Nephron progenitor cell (in vitro differentiated cells): Measurements from ENCODE around the gene RILPL1.
A peak's percentile ranks its signal among the peaks of the same experiment; 100 is the strongest.

ENCODE experiments used
- DNase-seq: peaks from one replicate; pipeline ENCODE4 v3.0.0; 2021
- H3K27ac Mint-ChIP-seq: 2 replicates; pipeline ENCODE4 v1.8.0; 2021; ENCODE audit warnings: mild to moderate bottlenecking, moderate library complexity, mixed read lengths
- H3K27me3 Mint-ChIP-seq: 2 replicates; pipeline ENCODE4 v1.8.0; 2021; ENCODE audit warnings: mild to moderate bottlenecking, low read depth, mixed read lengths; ENCODE audit not compliant: poor library complexity
- H3K36me3 Mint-ChIP-seq: 2 replicates; pipeline ENCODE4 v1.8.0; 2021; ENCODE audit warnings: low read depth, mixed read lengths
- H3K4me1 Mint-ChIP-seq: 2 replicates; pipeline ENCODE4 v1.8.0; 2021; ENCODE audit warnings: mixed read lengths
- H3K4me3 Mint-ChIP-seq: 2 replicates; pipeline ENCODE4 v1.8.0; 2021; ENCODE audit warnings: mild to moderate bottlenecking, moderate library complexity, mixed read lengths
- H3K9me3 Mint-ChIP-seq: 2 replicates; pipeline ENCODE4 v1.8.0; 2021; ENCODE audit warnings: mild to moderate bottlenecking, moderate library complexity, mixed read lengths
- TF ChIP-seq, protein P1 (sequence below): fragments of 200-600 bp; sonication (generic); IDR thresholded peaks from 2 replicates; pipeline ENCODE4 v1.5.0; 2021; ENCODE audit warnings: antibody characterized with exemption

Gene RILPL1

DNA sequence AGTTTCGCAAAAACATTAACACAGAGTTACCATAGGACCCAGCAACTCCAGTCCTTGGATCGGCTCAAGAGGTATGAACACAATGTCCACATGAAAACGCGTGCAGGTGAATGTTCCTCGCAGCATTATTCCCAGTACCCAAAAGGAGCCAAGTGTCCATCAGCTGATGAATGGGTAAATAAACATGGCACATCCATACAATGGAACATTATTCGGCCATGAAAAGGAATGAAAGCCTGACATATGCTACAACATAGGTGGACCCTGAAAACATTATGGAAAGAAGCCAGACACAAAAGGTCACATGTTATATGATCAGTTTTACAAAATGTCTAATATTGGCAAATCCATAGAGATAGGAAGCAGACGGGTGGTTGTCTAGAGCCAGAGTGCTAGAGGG is 9.1 kb downstream of the RILPL1 start:
- Mint-ChIP-seq H3K4me1 (peaks cover 6% of the 10 kb centered on the region), H3K36me3 (peaks cover 75% of the 10 kb centered on the region), H3K4me3 (no peak overlapping the region), H3K27ac (no peak overlapping the region), H3K27me3 (no peaks in the 10 kb centered on the region), H3K9me3 (peaks cover 9% of the 10 kb centered on the region)
- DNase-seq: no peak
- TF ChIP-seq, protein P1, sequence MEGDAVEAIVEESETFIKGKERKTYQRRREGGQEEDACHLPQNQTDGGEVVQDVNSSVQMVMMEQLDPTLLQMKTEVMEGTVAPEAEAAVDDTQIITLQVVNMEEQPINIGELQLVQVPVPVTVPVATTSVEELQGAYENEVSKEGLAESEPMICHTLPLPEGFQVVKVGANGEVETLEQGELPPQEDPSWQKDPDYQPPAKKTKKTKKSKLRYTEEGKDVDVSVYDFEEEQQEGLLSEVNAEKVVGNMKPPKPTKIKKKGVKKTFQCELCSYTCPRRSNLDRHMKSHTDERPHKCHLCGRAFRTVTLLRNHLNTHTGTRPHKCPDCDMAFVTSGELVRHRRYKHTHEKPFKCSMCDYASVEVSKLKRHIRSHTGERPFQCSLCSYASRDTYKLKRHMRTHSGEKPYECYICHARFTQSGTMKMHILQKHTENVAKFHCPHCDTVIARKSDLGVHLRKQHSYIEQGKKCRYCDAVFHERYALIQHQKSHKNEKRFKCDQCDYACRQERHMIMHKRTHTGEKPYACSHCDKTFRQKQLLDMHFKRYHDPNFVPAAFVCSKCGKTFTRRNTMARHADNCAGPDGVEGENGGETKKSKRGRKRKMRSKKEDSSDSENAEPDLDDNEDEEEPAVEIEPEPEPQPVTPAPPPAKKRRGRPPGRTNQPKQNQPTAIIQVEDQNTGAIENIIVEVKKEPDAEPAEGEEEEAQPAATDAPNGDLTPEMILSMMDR: no peak

GRCh38 chr12:123523518-123523917 is 10.0 kb downstream of the RILPL1 start:
- Mint-ChIP-seq H3K36me3 (peaks cover 75% of the 10 kb centered on the region), H3K27ac (no peak overlapping the region)

DNA sequence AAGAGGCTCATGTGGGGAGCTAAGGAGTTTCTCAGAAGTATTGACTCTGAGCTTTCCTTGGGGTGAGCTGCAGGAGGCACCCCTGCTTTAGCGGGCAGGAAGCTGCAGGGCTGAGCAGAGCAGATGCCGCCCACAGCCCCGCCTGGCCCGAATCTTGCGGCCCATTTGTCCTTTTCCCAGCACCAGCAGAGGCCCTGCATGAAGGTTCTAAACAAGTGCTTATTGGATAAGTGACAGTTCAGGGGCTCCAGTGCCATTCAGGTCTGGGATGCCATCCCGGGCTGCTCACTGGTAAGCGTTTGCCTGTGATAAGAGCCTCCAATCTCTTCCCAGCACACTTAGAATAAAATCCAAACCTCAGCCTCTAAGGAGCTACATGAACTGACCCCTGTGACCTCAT is 11.4 kb downstream of the RILPL1 start:
- H3K36me3 Mint-ChIP-seq: peaks cover 78% of the 10 kb centered on the region
- TF ChIP-seq, protein P1: no peak
- peaks cover 4% of the 10 kb centered on the region for H3K9me3 Mint-ChIP-seq
- no peaks in the 10 kb centered on the region for H3K27me3 Mint-ChIP-seq
- peaks cover 6% of the 10 kb centered on the region for H3K4me1 Mint-ChIP-seq
- no peak overlapping the region for H3K27ac Mint-ChIP-seq
- no peak overlapping the region for H3K4me3 Mint-ChIP-seq
- DNase-seq: no peak

More at GRCh38 chr12:123523518-123523917, 10.0 kb downstream of the RILPL1 start:
- no peak for DNase-seq
- Mint-ChIP-seq H3K4me3 (no peak overlapping the region), H3K4me1 (peaks cover 6% of the 10 kb centered on the region), H3K9me3 (peaks cover 4% of the 10 kb centered on the region), H3K27me3 (no peaks in the 10 kb centered on the region)
- TF ChIP-seq, protein P1: no peak

DNA sequence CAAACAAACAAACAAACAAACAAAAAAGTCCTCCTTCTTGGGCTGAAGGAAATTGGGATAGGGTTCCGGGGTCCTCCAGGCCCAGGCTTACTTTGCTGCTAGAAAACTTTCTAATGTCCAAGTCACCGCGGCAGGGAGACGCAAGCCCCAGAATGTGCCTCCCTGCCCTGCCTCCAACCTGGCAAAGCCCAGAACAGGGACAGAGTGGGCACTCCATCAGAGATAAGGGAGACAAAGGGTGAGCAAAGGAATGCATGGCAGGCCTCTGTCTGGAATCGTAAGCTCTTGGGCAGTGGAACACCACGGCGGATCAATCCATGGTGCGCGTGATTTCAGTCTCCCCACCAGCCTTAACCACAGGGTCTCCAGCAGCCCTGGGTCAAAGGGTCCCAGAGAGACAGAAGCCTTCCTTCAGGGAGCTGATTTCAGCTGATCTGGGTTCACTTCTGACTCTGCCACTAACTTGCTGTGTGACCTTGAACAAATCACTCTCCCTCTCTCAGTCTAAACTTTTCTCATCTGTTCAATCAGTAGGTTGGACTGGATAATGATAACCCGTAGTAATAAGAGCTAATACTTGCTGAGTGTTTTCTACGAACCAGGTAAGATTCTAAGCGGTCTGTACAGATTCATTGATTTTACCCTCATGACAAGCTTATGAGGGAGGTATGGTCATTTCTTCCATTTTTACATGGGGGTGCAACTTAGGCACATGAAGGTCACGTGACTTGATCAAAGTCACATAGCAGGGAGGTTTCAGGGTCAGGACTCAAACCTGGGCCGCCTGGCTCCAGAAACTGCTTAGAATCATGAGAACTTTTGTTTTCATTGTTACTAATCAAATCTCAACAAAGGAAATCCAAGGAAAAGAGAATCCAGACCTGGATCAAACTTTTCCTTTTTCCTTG is 12.7 kb downstream of the RILPL1 start:
- peaks cover 80% of the 10 kb centered on the region for H3K36me3 Mint-ChIP-seq
- no peak overlapping the region for H3K4me3 Mint-ChIP-seq
- no peak for DNase-seq
- H3K27ac Mint-ChIP-seq: peak overlapping the region; percentile 70
- peaks cover 8% of the 10 kb centered on the region for H3K4me1 Mint-ChIP-seq
- TF ChIP-seq, protein P1: no peak
- H3K27me3 Mint-ChIP-seq: no peaks in the 10 kb centered on the region
- H3K9me3 Mint-ChIP-seq: peaks cover 4% of the 10 kb centered on the region

DNA sequence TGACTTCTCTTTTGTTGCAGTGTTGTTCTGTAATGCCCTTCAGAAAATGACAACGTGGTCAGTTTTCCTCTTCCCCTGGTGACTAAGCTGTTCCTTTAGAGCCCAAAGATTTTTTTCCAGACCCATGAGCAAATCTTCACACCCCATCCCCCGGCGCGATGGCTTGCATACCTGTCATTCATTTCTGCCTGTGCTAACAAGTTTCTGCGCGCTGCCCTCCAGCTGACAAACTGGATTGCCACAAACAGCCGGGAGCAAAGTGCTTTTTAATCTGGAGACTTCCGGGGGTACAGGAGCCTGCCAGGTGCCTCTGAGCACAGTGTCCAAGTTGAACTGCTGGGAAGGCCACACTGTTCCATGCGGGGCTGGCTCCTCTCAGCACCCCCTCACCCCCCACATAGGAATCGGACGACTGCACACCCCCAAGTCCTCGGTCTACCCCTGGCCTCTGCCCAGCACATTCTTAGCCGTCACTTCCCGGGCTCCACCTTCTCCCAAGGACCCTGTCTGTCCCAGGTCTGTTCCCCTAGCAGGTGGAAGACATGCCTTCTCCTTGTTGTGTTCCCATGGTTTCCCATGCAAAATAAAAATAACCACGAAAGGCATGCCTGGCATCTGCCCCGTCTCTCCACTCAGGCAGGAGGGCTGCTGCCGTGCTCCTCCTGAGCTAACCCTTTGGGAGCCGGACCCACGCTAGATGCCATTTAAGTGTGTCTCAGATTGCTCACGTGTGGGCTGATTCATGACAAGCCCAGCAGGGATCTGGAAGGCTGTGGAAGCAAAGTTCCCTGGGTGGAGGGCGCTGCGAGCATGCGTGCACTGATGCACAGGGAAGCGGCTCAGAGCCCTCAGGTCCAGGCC is 14.1 kb downstream of the RILPL1 start:
- TF ChIP-seq, protein P1: no peak
- H3K27me3 Mint-ChIP-seq: no peaks in the 10 kb centered on the region
- DNase-seq: no peak
- H3K27ac Mint-ChIP-seq: peak overlapping the region; percentile 85
- H3K9me3 Mint-ChIP-seq: peaks cover under 1% of the 10 kb centered on the region
- peaks cover 72% of the 10 kb centered on the region for H3K36me3 Mint-ChIP-seq
- H3K4me3 Mint-ChIP-seq: no peak overlapping the region
- H3K4me1 Mint-ChIP-seq: peaks cover 8% of the 10 kb centered on the region
